Activated CD8-positive, alpha-beta T cell treated with anti-CD3 and anti-CD28 coated beads, Interleukin-2, amount 10 ng/mL, durations not matched to agents 7 days and 5 days (primary cell): Measurements from ENCODE around the gene INTS7. TPM values are rescaled to one million over a fixed set of nuclear protein-coding genes. Genes with fewer than 3 reads are reported as not detected.
"Not testable (repeated sequence)": the region's sequence is repeated elsewhere in the genome, so short reads cannot be mapped to it uniquely, and the experiment has no call there.

Experiments used
- ATAC-seq: fragments of 150-1000 bp; cut with Tn5 transposase; one replicate; pipeline ENCODE4 v1.10.0; 2021; ENCODE audit warnings: moderate library complexity
- CTCF ChIA-PET: fragments of 350-600 bp; sonication (Branson Sonifier 250); formaldehyde crosslinking; loops from one replicate; lab custom pipeline; 2021; ENCODE audit warnings: antibody characterized with exemption; lab: Charles Lee
- POLR2A ChIA-PET: fragments of 350-600 bp; sonication (Branson Sonifier 250); formaldehyde crosslinking; loops from one replicate; lab custom pipeline; 2021; ENCODE audit warnings: antibody characterized with exemption; lab: Charles Lee
- DNase-seq: peaks from one replicate; pipeline ENCODE4 v3.0.0-alpha.2; 2020
- H3K27ac Mint-ChIP-seq: one replicate; pipeline ENCODE4 v1.8.0; 2021; ENCODE audit warnings: mild to moderate bottlenecking, mixed read lengths
- H3K27me3 Mint-ChIP-seq: one replicate; pipeline ENCODE4 v1.8.0; 2021; ENCODE audit warnings: low read depth, mixed read lengths
- H3K36me3 Mint-ChIP-seq: one replicate; pipeline ENCODE4 v1.8.0; 2021; ENCODE audit warnings: low read depth, mixed read lengths
- H3K4me1 Mint-ChIP-seq: one replicate; pipeline ENCODE4 v1.8.0; 2021; ENCODE audit warnings: low read depth, mixed read lengths
- H3K4me3 Mint-ChIP-seq: one replicate; pipeline ENCODE4 v1.8.0; 2021; ENCODE audit warnings: mild to moderate bottlenecking, mixed read lengths
- H3K9me3 Mint-ChIP-seq: one replicate; pipeline ENCODE4 v1.8.0; 2022; ENCODE audit warnings: mixed read lengths; ENCODE audit not compliant: insufficient read depth
- total RNA-seq, 2 experiments: library from RNA; stranded (reverse); gene quantifications; one replicate each; pipeline ENCODE4 v1.2.3, GENCODE V29; 2021

Gene INTS7
- total RNA-seq, 2 experiments from 2014 or later: 31.8 to 32.1 TPM

DNA sequence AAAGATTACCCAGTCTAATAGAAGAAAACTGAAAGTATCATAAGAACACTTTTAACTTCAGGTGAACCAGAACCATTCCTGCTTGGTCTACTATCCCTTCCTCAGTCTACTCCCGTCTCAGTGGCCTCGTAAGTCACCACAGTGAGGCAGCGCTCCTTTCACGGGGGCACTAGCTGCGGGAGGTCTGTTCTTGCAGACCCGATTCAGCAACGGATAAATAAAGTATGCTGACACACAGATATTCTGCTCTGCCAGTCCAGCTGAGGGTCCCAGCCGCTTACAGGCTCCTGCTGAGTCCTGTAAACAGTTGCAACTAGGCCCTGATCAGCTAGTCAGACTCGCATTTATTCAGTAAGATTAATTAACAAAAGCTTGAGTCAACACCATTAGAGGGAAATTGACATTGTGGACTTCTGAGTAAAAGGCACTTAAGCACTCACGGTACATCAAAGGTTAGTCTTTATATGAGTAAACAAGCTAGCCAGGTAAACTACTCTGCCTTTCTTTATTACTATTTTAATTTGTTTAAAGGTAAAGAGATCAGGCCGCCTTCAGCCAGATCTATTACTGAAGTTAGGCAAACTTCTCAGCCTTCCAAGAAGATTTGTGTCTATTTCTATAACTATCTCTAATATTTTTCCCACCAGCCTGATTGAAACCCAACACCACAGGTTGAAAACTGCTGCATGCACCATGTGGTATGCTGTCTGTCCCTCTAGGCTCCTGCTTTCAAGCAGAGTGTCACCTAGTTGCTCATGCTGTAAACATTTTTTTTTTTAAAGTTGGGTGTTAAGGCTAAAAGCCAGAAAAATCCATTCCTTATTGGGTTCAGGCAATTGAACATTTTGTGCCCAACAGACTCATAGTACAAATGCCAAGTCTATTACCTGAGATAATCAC lies 87.7 kb downstream of the INTS7 start:
- CTCF ChIA-PET: no interaction called here
- H3K4me1 Mint-ChIP-seq: peaks cover 3% of the 10 kb centered on the region
- H3K4me3 Mint-ChIP-seq: no peak overlapping the region
- no peaks in the 10 kb centered on the region for H3K9me3 Mint-ChIP-seq
- DNase-seq: no peak
- H3K36me3 Mint-ChIP-seq: peaks cover 24% of the 10 kb centered on the region
- no peak for ATAC-seq
- no peak overlapping the region for H3K27ac Mint-ChIP-seq
- no peaks in the 10 kb centered on the region for H3K27me3 Mint-ChIP-seq
- POLR2A ChIA-PET: no interaction called here

- H3K27ac Mint-ChIP-seq: no peak overlapping the region
- no peaks in the 10 kb centered on the region for H3K9me3 Mint-ChIP-seq
- DNase-seq (no peak), ATAC-seq (no peak)
- no peaks in the 10 kb centered on the region for H3K27me3 Mint-ChIP-seq
- H3K36me3 Mint-ChIP-seq: peaks cover 44% of the 10 kb centered on the region
- ChIA-PET POLR2A (no interaction called here), CTCF (interaction anchor here (1.0 to 1.8 kb wide), 2 partner anchors 10 to 247 kb away, joined by 3 read pairs; no protein-coding TSS in a partner anchor)
- H3K4me3 Mint-ChIP-seq: no peak overlapping the region
- peaks cover 8% of the 10 kb centered on the region for H3K4me1 Mint-ChIP-seq
Observed at GRCh38 chr1:211944733-211945500, 90.4 kb downstream of the INTS7 start.

DNA sequence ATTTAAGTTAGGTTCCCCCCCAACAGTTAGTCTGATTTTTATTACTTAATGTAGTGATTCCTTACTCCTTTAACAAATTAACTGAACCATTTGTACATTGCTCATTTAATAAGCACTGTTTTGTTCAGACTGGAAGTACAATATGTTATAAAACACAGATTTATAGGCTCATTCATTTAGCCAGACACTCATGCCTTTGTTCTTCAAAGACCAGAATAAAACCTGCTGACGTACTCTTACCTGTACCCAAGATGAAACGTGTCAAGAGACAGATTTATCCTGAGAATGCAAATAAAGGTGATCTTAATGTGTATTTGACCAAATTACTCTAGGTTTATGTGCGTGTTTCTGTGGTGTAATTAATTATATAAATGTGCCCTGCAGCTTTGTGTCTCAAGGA lies 92.8 kb downstream of the INTS7 start:
- CTCF ChIA-PET: no interaction called here
- no peak overlapping the region for H3K4me3 Mint-ChIP-seq
- DNase-seq (no peak), ATAC-seq (no peak)
- peaks cover 46% of the 10 kb centered on the region for H3K36me3 Mint-ChIP-seq
- peaks cover 29% of the 10 kb centered on the region for H3K4me1 Mint-ChIP-seq
- no peak overlapping the region for H3K27ac Mint-ChIP-seq
- POLR2A ChIA-PET: no interaction called here
- H3K27me3 Mint-ChIP-seq: no peaks in the 10 kb centered on the region
- H3K9me3 Mint-ChIP-seq: no peaks in the 10 kb centered on the region

- ChIA-PET POLR2A (no interaction called here), CTCF (interaction anchor here (0.9 to 4.2 kb wide), 5 partner anchors 13 to 259 kb away, joined by 3 to 26 read pairs (median 8); partner anchors contain the start of genes DTL and INTS7)
- peak; percentile 37 for DNase-seq
- Mint-ChIP-seq H3K9me3 (no peaks in the 10 kb centered on the region), H3K27me3 (no peaks in the 10 kb centered on the region), H3K36me3 (peaks cover 45% of the 10 kb centered on the region), H3K4me1 (peaks cover 43% of the 10 kb centered on the region), H3K27ac (no peak overlapping the region), H3K4me3 (no peak overlapping the region)
- ATAC-seq: peak; percentile 21
Observed at GRCh38 chr1:211939876-211940468, 95.4 kb downstream of the INTS7 start.

GRCh38 chr1:211938561-211938997 lies 96.8 kb downstream of the INTS7 start:
- Mint-ChIP-seq H3K27me3 (no peaks in the 10 kb centered on the region), H3K36me3 (peaks cover 34% of the 10 kb centered on the region), H3K9me3 (no peaks in the 10 kb centered on the region), H3K4me3 (peak overlapping the region; percentile 35), H3K27ac (peak overlapping the region; percentile 83), H3K4me1 (peaks cover 51% of the 10 kb centered on the region)
- ATAC-seq (peak; percentile 81), DNase-seq (peak; percentile 33)
- POLR2A ChIA-PET: interaction anchor here (1.0 kb wide), 1 partner anchor 97 kb away, joined by 3 read pairs; the partner anchor contains the start of genes DTL and INTS7
- CTCF ChIA-PET: interaction anchor here (0.7 to 4.2 kb wide), 7 partner anchors 14 to 258 kb away, joined by 3 to 26 read pairs (median 4); partner anchors contain the start of genes DTL and INTS7

DNA sequence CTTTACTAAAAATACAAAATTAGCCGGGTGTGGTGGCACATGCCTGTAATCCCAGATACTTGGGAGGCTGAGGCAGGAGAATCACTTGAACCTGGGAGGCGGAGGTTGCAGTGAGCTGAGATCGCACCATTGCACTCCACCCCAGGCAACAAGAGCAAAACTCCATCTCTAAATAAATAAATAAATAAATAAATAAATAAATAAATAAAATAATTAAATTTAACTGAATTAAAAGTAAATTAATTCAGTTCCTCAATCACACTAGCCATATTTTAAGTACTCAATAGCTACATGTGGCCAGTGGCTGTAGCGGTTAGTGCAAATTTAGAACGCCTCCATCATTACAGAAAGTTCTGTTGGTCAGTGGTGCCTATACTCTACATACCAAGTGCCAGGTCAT lies 97.9 kb downstream of the INTS7 start:
- ATAC-seq, H3K9me3 Mint-ChIP-seq, POLR2A ChIA-PET, DNase-seq, H3K4me3 Mint-ChIP-seq, H3K27me3 Mint-ChIP-seq, H3K27ac Mint-ChIP-seq: not testable (repeated sequence)
- Mint-ChIP-seq H3K4me1 (peaks cover 56% of the 10 kb centered on the region), H3K36me3 (peaks cover 27% of the 10 kb centered on the region)
- CTCF ChIA-PET: interaction anchor here (1.0 to 4.2 kb wide), 2 partner anchors 239 to 257 kb away, joined by 3 to 26 read pairs; no protein-coding TSS in a partner anchor

- H3K4me3 Mint-ChIP-seq: no peak overlapping the region
Observed at GRCh38 chr1:211935448-211935970, 99.8 kb downstream of the INTS7 start.

DNA sequence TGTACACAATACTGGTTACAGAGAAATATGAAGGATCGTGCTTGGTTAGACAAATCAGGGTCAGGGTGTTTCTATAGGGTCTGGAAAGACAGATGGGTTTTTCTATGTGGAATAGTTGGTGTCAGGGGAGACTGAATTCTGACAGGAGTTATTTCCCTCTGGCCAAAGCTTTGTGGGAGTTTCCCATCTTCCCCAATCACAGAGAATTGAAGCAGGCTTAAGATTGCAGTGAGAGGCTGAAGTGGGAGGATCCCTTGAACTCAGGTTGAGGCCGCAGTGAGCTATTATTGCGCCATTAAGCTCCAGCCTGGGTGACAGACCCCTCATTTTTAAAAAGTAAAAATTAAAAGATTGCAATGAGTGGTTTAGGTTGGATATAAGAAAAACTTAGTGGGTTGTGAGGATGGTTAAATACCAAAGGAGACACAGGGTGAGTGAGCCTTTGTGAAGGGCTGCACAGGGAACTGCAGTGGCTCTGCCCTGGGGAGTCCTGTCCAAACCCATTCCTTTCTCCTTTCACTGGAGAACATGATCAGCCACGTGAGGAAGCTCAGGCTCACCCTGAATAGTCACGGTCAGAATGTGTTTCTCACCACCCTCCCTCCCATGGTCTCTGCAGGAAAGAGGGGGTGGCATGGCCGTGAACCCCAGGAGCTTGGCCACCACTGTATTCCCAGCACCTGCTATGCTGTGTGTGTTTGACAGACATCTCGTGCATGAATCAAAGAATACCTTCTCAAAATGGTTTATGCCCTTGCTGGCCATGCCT lies 101.2 kb downstream of the INTS7 start:
- CTCF ChIA-PET: interaction anchor here (1.6 to 2.3 kb wide), 2 partner anchors 11 to 236 kb away, joined by 3 to 9 read pairs; no protein-coding TSS in a partner anchor
- POLR2A ChIA-PET: no interaction called here

More at GRCh38 chr1:211935448-211935970, 99.8 kb downstream of the INTS7 start:
- CTCF ChIA-PET: interaction anchor here (1.6 to 2.3 kb wide), 3 partner anchors 10 to 255 kb away, joined by 3 to 9 read pairs (median 8); no protein-coding TSS in a partner anchor
- peaks cover 9% of the 10 kb centered on the region for H3K36me3 Mint-ChIP-seq
- peaks cover 53% of the 10 kb centered on the region for H3K4me1 Mint-ChIP-seq
- H3K27me3 Mint-ChIP-seq: peaks cover 2% of the 10 kb centered on the region
- POLR2A ChIA-PET: no interaction called here
- H3K27ac Mint-ChIP-seq: peak overlapping the region; percentile 19
- ATAC-seq (peak; percentile 59), DNase-seq (peak; percentile 51)
- H3K9me3 Mint-ChIP-seq: no peaks in the 10 kb centered on the region

DNA sequence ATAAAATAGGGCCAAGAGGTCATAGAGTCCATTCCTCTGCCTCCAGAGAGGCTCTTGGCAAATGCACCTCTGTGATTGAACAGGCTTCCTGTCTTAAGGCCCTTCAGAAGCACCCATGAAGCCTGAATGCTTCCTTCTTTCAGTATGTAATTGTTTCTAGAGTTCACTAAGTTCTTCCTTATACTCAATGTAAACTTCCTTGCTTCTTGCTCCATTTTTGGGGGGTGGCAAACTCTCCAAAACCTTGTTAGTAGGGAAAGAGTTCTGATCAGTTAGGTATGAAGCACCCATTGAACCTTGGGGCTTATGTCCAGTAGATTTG lies 102.5 kb downstream of the INTS7 start:
- Mint-ChIP-seq H3K4me1 (peaks cover 30% of the 10 kb centered on the region), H3K9me3 (no peaks in the 10 kb centered on the region), H3K4me3 (no peak overlapping the region), H3K36me3 (peaks cover 2% of the 10 kb centered on the region), H3K27me3 (peaks cover 2% of the 10 kb centered on the region), H3K27ac (no peak overlapping the region)
- POLR2A ChIA-PET: no interaction called here
- DNase-seq (no peak), ATAC-seq (no peak)
- CTCF ChIA-PET: no interaction called here

More for the DNA sequence above, 101.2 kb downstream of the INTS7 start:
- H3K27ac Mint-ChIP-seq: no peak overlapping the region
- no peak for DNase-seq
- H3K36me3 Mint-ChIP-seq: peaks cover 2% of the 10 kb centered on the region
- H3K27me3 Mint-ChIP-seq: peaks cover 2% of the 10 kb centered on the region
- peaks cover 42% of the 10 kb centered on the region for H3K4me1 Mint-ChIP-seq
- ATAC-seq: no peak
- H3K9me3 Mint-ChIP-seq: no peaks in the 10 kb centered on the region
- no peak overlapping the region for H3K4me3 Mint-ChIP-seq

GRCh38 chr1:211932231-211932932 lies 103.0 kb downstream of the INTS7 start:
- no peak overlapping the region for H3K27ac Mint-ChIP-seq
- ChIA-PET POLR2A (no interaction called here), CTCF (no interaction called here)
- H3K36me3 Mint-ChIP-seq: peaks cover 2% of the 10 kb centered on the region
- peaks cover 27% of the 10 kb centered on the region for H3K4me1 Mint-ChIP-seq
- no peak for DNase-seq
- H3K4me3 Mint-ChIP-seq: no peak overlapping the region
- peaks cover 2% of the 10 kb centered on the region for H3K27me3 Mint-ChIP-seq
- no peak for ATAC-seq
- no peaks in the 10 kb centered on the region for H3K9me3 Mint-ChIP-seq
